ENCODE measurements around the gene MYO1E. TPM values are rescaled to one million over a fixed set of nuclear protein-coding genes. Genes with fewer than 3 reads are reported as not detected.
"Not testable (repeated sequence)": the region's sequence is repeated elsewhere in the genome, so short reads cannot be mapped to it uniquely, and the experiment has no call there.

The MYO1E gene
- total RNA-seq, 4 donors from 2014 or later, result 49.7 to 135 (median 82.2) TPM

- TF ChIP-seq POLR2A (IDR thresholded peaks at IDR 0.05), result no peak
- TF ChIP-seq, protein P1, sequence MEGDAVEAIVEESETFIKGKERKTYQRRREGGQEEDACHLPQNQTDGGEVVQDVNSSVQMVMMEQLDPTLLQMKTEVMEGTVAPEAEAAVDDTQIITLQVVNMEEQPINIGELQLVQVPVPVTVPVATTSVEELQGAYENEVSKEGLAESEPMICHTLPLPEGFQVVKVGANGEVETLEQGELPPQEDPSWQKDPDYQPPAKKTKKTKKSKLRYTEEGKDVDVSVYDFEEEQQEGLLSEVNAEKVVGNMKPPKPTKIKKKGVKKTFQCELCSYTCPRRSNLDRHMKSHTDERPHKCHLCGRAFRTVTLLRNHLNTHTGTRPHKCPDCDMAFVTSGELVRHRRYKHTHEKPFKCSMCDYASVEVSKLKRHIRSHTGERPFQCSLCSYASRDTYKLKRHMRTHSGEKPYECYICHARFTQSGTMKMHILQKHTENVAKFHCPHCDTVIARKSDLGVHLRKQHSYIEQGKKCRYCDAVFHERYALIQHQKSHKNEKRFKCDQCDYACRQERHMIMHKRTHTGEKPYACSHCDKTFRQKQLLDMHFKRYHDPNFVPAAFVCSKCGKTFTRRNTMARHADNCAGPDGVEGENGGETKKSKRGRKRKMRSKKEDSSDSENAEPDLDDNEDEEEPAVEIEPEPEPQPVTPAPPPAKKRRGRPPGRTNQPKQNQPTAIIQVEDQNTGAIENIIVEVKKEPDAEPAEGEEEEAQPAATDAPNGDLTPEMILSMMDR (IDR thresholded peaks at IDR 0.05), result no peak
- H3K4me1 ChIP-seq, result peaks cover 7 to 35% (median 17%) of the 10 kb centered on the region in 3 donors
- DNase-seq, result no peak
- no peaks in the 10 kb centered on the region for H3K36me3 ChIP-seq
- no peak overlapping the region for H3K27ac ChIP-seq
- H3K4me3 ChIP-seq, result no peak overlapping the region
- intact Hi-C loops (cut with DNase I), result no loop called here
- 84 to 85% methylated on average over 5 of the region's 5 CpGs for WGBS, 2 donors
- no peaks in the 10 kb centered on the region for H3K9me3 ChIP-seq
- no peaks in the 10 kb centered on the region for H3K27me3 ChIP-seq
Observed at GRCh38 chr15:59280855-59281254, 91.8 kb downstream of the MYO1E start.

- H3K27me3 ChIP-seq; H3K36me3 ChIP-seq; intact Hi-C loops (cut with DNase I); DNase-seq; H3K27ac ChIP-seq; H3K9me3 ChIP-seq; H3K4me3 ChIP-seq: not testable (repeated sequence)
- WGBS, 2 donors, result 73 to 81% methylated on average over 6 of the region's 6 CpGs
- peaks cover 7 to 35% (median 17%) of the 10 kb centered on the region in 3 donors for H3K4me1 ChIP-seq
Observed at GRCh38 chr15:59280292-59280691, 92.4 kb downstream of the MYO1E start.

DNA sequence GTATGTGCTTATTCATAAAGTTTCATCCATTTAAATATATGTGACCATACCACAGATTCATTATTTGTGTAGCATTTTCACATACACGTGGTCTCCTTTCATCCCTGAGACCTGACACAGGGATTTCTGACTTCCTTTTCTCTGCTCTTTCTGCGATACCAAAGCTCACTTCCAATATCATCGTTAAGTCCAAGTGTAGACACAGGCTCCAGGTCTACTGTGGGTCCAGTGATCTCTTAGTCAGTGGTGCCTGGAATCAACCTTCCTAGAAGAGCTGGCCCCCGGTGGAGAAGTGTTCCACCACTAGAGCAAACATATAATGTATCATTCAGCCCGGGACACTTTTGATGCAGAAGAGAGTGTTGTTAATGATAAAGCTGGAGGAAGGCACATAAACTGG, 93.6 kb downstream of the MYO1E start:
- H3K27me3 ChIP-seq, result no peaks in the 10 kb centered on the region
- H3K27ac ChIP-seq, result no peak overlapping the region
- intact Hi-C loops (cut with DNase I), result no loop called here
- no peak overlapping the region for H3K4me3 ChIP-seq
- H3K9me3 ChIP-seq, result no peaks in the 10 kb centered on the region
- no peak for DNase-seq
- TF ChIP-seq, protein P1 (IDR thresholded peaks at IDR 0.05), result no peak
- no peak for TF ChIP-seq POLR2A (IDR thresholded peaks at IDR 0.05)
- peaks cover 3 to 29% (median 11%) of the 10 kb centered on the region in 3 donors for H3K4me1 ChIP-seq
- H3K36me3 ChIP-seq, result no peaks in the 10 kb centered on the region
- 92 to 95% methylated on average over 3 to 5 of the region's 5 CpGs for WGBS, 2 donors

DNA sequence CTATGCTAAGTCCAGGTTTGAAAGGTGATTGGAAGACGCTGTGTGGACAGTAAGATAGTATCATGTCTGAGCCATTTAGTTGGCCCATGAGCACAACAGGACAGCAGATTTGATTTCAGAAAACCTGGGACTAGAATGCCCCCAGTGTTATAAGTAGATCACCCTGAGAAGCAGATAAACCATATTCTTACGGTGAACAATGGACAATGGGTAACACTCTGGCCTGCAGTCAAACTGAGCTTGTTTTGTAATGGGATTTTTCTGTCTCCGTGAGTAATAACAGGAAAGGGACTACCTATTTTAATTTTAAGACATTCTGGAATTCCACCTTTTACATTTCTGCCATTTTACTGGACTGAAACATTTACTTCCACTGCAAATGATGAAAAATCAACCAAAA, 94.6 kb downstream of the MYO1E start:
- Histone ChIP-seq H3K4me3 (no peak overlapping the region), H3K9me3 (no peaks in the 10 kb centered on the region), H3K4me1 (peaks cover 0 to 21% (median 5%) of the 10 kb centered on the region in 3 donors), H3K36me3 (no peaks in the 10 kb centered on the region), H3K27ac (no peak overlapping the region), H3K27me3 (no peaks in the 10 kb centered on the region)
- intact Hi-C loops (cut with DNase I), result no loop called here
- WGBS, 2 donors, result 72 to 85% methylated on average over 3 of the region's 3 CpGs
- TF ChIP-seq, protein P1 (IDR thresholded peaks at IDR 0.05), result no peak
- no peak for TF ChIP-seq POLR2A (IDR thresholded peaks at IDR 0.05)
- no peak for DNase-seq

DNA sequence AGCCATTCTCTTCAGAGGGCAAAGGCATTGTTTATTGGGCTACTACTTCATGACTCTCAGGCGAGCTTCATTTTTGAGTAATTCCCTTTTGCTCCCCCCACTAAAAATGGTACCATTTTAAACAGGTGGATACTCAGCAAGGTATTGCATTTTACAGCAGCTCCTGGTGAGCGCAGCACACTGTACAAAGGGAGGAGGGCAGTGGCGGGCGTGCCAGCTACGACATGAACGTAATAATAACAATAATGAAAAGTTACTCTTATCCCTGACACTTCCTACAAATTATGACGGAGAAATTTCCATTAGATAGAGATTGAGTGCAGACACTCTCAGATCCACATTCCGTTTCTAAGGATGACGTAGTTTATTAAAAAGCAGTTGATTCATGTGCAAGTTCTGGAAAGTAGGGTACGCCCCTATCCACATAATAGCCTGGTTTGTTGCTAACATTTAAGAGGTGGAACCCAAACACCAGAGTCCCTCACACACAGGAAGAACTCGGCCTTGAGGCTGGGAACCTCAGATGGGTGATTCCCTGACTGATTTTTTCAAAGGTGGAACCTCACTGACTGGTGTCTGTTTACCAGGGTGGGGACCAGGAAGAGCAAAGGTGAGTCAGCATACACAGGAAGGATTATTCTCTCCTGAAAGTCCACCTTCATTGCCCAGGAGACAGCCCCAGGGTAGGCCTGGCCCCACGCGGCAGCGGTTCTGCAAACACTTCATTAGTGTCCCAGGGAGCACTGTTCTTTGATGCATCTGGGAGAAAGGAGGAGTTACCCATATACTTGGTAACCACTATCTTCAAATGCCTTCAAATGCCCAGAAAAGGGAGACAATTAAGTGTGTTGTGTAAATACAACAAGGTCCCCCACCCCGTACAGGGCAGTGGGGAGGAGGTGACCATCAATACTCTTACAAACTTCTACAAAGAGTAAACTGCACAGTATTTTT, 96.2 kb downstream of the MYO1E start:
- Histone ChIP-seq H3K27ac (no peak overlapping the region), H3K36me3 (no peaks in the 10 kb centered on the region), H3K27me3 (no peaks in the 10 kb centered on the region), H3K9me3 (no peaks in the 10 kb centered on the region), H3K4me1 (peaks cover 0 to 19% (median 5%) of the 10 kb centered on the region in 3 donors), H3K4me3 (no peak overlapping the region)
- intact Hi-C loops (cut with DNase I), result no loop called here
- 71 to 86% methylated on average over 13 to 14 of the region's 15 CpGs for WGBS, 2 donors
- TF ChIP-seq POLR2A (IDR thresholded peaks at IDR 0.05), result no peak
- TF ChIP-seq, protein P1 (IDR thresholded peaks at IDR 0.05), result no peak
- no peak for DNase-seq
